Measurements from ENCODE around the gene PEX16. TPM values are rescaled to one million over a fixed set of nuclear protein-coding genes. Genes with fewer than 3 reads are reported as not detected.

PEX16 gene
- total and polyA plus RNA-seq, 11 donors: 10.4 to 22.8 (median 16.3) TPM

DNA sequence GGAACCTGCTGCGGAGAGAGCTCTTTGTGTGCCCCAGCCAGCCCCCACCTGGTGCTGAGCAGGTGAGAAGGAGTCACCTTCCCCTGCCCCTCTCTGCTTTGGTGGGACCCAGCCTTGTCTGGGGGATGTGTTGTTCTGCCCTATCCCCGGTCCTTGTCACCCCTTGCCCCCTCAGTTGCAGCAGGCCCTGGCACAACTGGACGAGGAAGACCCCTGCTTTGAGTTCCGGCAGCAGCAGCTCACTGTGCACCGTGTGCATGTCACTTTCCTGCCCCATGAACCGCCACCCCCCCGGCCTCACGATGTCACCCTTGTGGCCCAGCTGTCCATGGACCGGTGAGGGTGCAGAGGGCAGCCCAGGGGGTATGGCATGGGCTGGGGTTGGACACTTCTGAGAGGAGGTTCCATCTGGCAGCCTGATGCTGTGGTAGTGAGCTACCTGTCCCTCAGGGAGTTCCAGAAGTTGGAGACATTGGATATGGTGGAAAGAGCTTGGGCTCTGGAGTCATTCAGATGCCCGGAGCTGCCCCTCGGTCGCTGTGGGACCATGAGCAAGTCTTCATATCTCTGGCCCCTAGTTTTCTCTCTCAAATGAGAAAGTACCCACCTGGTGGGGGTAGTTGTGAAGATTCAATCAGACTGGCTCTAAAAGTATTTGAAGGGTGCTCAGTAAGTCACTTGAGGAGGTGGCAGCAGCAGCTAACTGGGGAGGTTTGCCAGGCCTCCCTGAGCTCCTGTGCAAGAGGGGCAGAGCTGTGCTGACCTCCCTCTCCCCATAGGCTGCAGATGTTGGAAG, 9.1 kb upstream of the PEX16 start:
- 84 to 94% (median 88%) methylated on average over 10 to 12 of the region's 12 CpGs for WGBS, 4 donors

DNA sequence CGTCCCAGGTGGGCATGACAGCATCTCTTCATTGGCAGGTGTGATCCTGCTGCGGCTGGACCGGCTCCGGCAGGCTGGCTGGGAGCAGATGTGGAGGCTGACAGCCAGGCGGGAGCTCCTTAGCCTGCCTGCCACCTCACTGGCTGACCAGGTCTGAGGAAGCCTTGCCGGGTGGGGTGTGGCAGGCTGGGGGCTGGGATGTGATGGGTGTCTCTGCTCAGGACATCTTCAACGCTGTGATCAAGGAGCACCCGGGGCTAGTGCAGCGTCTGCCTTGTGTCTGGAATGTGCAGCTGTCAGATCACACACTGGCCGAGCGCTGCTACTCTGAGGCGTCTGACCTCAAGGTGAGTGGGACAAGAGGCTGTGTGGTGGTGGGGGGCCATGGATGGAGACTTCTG, 8.3 kb upstream of the PEX16 start:
- Histone ChIP-seq H3K27ac (no peak overlapping the region), H3K4me3 (no peak overlapping the region), H3K36me3 (peaks cover 0 to 1% (median 0%) of the 10 kb centered on the region in 9 donors), H3K4me1 (peaks cover 3 to 34% (median 17%) of the 10 kb centered on the region in 12 donors), H3K9me3 (no peaks in the 10 kb centered on the region), H3K27me3 (peaks cover 14 to 32% (median 17%) of the 10 kb centered on the region in 9 donors)
- WGBS, 4 donors: 44 to 64% (median 58%) methylated on average over 10 to 12 of the region's 12 CpGs
- intact Hi-C loops (cut with DNase I): no loop called here
- ATAC-seq: no peak
- no peak for TF ChIP-seq POLR2A (IDR thresholded peaks at IDR 0.05)
- TF ChIP-seq, protein P1, sequence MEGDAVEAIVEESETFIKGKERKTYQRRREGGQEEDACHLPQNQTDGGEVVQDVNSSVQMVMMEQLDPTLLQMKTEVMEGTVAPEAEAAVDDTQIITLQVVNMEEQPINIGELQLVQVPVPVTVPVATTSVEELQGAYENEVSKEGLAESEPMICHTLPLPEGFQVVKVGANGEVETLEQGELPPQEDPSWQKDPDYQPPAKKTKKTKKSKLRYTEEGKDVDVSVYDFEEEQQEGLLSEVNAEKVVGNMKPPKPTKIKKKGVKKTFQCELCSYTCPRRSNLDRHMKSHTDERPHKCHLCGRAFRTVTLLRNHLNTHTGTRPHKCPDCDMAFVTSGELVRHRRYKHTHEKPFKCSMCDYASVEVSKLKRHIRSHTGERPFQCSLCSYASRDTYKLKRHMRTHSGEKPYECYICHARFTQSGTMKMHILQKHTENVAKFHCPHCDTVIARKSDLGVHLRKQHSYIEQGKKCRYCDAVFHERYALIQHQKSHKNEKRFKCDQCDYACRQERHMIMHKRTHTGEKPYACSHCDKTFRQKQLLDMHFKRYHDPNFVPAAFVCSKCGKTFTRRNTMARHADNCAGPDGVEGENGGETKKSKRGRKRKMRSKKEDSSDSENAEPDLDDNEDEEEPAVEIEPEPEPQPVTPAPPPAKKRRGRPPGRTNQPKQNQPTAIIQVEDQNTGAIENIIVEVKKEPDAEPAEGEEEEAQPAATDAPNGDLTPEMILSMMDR (IDR thresholded peaks at IDR 0.05): no peak
- DNase-seq: no peak

More for the DNA sequence above, 9.1 kb upstream of the PEX16 start:
- Histone ChIP-seq H3K36me3 (peaks cover 0 to 8% (median 3%) of the 10 kb centered on the region in 9 donors), H3K9me3 (no peaks in the 10 kb centered on the region), H3K4me1 (peaks cover 3 to 40% (median 16%) of the 10 kb centered on the region in 12 donors), H3K27ac (peak overlapping the region in 1 of 12 donors; percentile 37), H3K27me3 (peaks cover 13 to 29% (median 17%) of the 10 kb centered on the region in 9 donors), H3K4me3 (no peak overlapping the region)
- ATAC-seq (no peak), DNase-seq (peak in 2 of 5 donors; percentile 4 to 40)
- TF ChIP-seq, protein P1 (IDR thresholded peaks at IDR 0.05): no peak
- TF ChIP-seq POLR2A (IDR thresholded peaks at IDR 0.05): no peak
- intact Hi-C loops (cut with DNase I): no loop called here

DNA sequence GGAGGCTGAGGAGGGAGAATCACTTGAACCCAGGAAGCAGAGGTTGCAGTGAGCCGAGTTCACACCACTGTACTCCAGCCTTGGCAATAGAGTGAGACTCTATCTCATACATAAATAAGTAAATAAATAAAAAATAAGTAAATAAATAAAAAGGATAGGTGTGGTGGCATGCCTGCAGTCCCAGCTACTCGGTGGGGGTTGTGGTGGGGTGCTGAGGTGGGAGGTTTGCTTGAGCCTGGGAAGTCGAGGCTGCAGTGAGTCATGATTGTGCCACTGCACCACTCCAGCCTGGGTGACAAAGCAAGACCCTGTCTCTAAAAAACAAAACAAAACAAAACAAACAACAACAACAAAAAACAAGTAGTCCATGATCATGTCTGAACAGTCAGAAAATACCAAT, 7.9 kb upstream of the PEX16 start:
- Histone ChIP-seq H3K27me3 (peaks cover 14 to 32% (median 17%) of the 10 kb centered on the region in 9 donors), H3K4me1 (peaks cover 3 to 30% (median 17%) of the 10 kb centered on the region in 12 donors), H3K36me3 (no peaks in the 10 kb centered on the region), H3K27ac (no peak overlapping the region), H3K4me3 (no peak overlapping the region), H3K9me3 (no peaks in the 10 kb centered on the region)
- intact Hi-C loops (cut with DNase I): no loop called here
- DNase-seq (no peak), ATAC-seq (no peak)
- 81 to 91% (median 87%) methylated on average over 3 of the region's 3 CpGs for WGBS, 4 donors
- TF ChIP-seq, protein P1 (IDR thresholded peaks at IDR 0.05): no peak
- TF ChIP-seq POLR2A (IDR thresholded peaks at IDR 0.05): no peak

DNA sequence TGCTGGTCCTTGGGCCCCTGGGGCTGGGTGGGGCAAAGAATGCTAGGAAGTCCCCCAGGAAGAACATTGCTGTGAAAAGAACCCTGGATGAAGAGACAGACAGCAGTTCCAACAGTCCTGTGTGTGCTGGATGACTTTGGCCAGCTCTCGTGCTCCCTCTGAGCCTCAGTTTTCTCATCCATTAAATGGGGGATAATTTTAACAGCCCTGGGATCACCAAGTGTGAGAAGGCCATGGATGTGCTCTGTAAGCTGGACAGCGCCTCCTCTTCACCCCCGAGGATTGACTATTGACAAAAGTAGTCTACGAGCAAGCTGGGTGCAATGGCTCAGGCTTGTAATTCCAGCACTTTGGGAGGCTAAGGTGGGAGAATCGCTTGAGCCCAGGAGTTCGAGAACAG, 7.2 kb upstream of the PEX16 start:
- DNase-seq (no peak), ATAC-seq (no peak)
- 88 to 90% (median 89%) methylated on average over 6 of the region's 6 CpGs for WGBS, 4 donors
- Histone ChIP-seq H3K27ac (no peak overlapping the region), H3K4me3 (no peak overlapping the region), H3K4me1 (peaks cover 3 to 30% (median 12%) of the 10 kb centered on the region in 12 donors), H3K36me3 (no peaks in the 10 kb centered on the region), H3K27me3 (peaks cover 14 to 32% (median 17%) of the 10 kb centered on the region in 9 donors), H3K9me3 (no peaks in the 10 kb centered on the region)
- intact Hi-C loops (cut with DNase I): no loop called here
- TF ChIP-seq, protein P1 (IDR thresholded peaks at IDR 0.05): no peak
- TF ChIP-seq POLR2A (IDR thresholded peaks at IDR 0.05): no peak

All from heart left ventricle (tissue), 16 donors.